SK-N-SH (cell line): ENCODE measurements around the gene RNF130.

Source experiments
- FOXM1 ChIP-seq: IDR thresholded peaks from 2 replicates; pipeline ENCODE4 v1.4.0; 2012; ENCODE audit warnings: low read depth, mild to moderate bottlenecking
- MXI1 ChIP-seq: IDR thresholded peaks from 2 replicates; pipeline ENCODE4 v1.6.1; 2012; ENCODE audit warnings: mild to moderate bottlenecking, low read depth, low read length, improper control_type of control experiment
- RCOR1 ChIP-seq: fragments of 150-350 bp; IDR thresholded peaks from 2 replicates; pipeline ENCODE4 v1.6.1; 2017; ENCODE audit warnings: antibody characterized with exemption, low read length
- USF2 ChIP-seq: fragments of 150-350 bp; IDR thresholded peaks from 2 replicates; pipeline ENCODE4 v1.6.1; 2017; ENCODE audit warnings: antibody characterized with exemption, low read length, low read depth, borderline replicate concordance
- TF ChIP-seq, protein P1 (sequence below): fragments of 200-600 bp; sonication (generic); IDR thresholded peaks from 2 replicates; pipeline ENCODE4 v1.6.1; 2017; ENCODE audit warnings: antibody characterized with exemption, mild to moderate bottlenecking, moderate library complexity

GRCh38 chr5:180067986-180068385, 3.6 kb downstream of the RNF130 start:
- TF ChIP-seq, protein P1, sequence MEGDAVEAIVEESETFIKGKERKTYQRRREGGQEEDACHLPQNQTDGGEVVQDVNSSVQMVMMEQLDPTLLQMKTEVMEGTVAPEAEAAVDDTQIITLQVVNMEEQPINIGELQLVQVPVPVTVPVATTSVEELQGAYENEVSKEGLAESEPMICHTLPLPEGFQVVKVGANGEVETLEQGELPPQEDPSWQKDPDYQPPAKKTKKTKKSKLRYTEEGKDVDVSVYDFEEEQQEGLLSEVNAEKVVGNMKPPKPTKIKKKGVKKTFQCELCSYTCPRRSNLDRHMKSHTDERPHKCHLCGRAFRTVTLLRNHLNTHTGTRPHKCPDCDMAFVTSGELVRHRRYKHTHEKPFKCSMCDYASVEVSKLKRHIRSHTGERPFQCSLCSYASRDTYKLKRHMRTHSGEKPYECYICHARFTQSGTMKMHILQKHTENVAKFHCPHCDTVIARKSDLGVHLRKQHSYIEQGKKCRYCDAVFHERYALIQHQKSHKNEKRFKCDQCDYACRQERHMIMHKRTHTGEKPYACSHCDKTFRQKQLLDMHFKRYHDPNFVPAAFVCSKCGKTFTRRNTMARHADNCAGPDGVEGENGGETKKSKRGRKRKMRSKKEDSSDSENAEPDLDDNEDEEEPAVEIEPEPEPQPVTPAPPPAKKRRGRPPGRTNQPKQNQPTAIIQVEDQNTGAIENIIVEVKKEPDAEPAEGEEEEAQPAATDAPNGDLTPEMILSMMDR, result no peak
- TF ChIP-seq RCOR1, result no peak
- TF ChIP-seq USF2, result no peak
- no peak for TF ChIP-seq FOXM1
- no peak for TF ChIP-seq MXI1
